ENCODE data around the gene P2RY11.

- TF ChIP-seq EZH2 (IDR thresholded peaks at IDR 0.05; ENCODE audit: low read depth, unreplicated experiment) (no peak), ZNF462 (CRISPR knock-in tag; IDR thresholded peaks at IDR 0.05) (no peak), CTCF (conservative IDR thresholded peaks at IDR 0.05; ENCODE audit: low read depth in 2 of 2) (no peak), JUNB (IDR thresholded peaks at IDR 0.05; ENCODE audit: unreplicated experiment) (no peak), POLR2AphosphoS5 (IDR thresholded peaks at IDR 0.05; ENCODE audit: low read depth) (no peak), NANOG (IDR thresholded peaks at IDR 0.05; ENCODE audit: borderline replicate concordance) (no peak), ETS1 (IDR thresholded peaks at IDR 0.05) (no peak), EZH2phosphoT487 (IDR thresholded peaks at IDR 0.05; ENCODE audit: unreplicated experiment) (no peak), STAT1 (IDR thresholded peaks at IDR 0.05; ENCODE audit: unreplicated experiment) (no peak), REST (IDR thresholded peaks at IDR 0.05; ENCODE audit: unreplicated experiment) (no peak), CREB1 (CRISPR knock-in tag; IDR thresholded peaks at IDR 0.05; ENCODE audit: low read depth) (no peak), ZNF114 (CRISPR knock-in tag; IDR thresholded peaks at IDR 0.05) (no peak), ZNF331 (CRISPR knock-in tag; IDR thresholded peaks at IDR 0.05; ENCODE audit: low read depth) (no peak)
Observed at GRCh38 chr19:10143681-10144080, 32.2 kb downstream of the P2RY11 start.
